Spleen (tissue), 7 donors: ENCODE measurements around the gene RAN.

ENCODE experiments used
- CTCF ChIP-seq, 11 experiments: fragments of 200-600 bp in 7 of 11; fragments of 450-650 bp in 4 of 11; sonication (generic) in 4 of 11; IDR thresholded peaks in 8 of 11; conservative IDR thresholded peaks in 3 of 11; 1 replicate in 7 of 11; 2 replicates in 4 of 11; pipeline versions ENCODE4 v1.4.0 to v1.8.0; 2016 to 2021; ENCODE audit warnings: antibody characterized with exemption in 11 of 11, inconsistent platforms in 4 of 11, mild to moderate bottlenecking in 1 of 11
- POLR2A ChIP-seq, 3 donors: fragments of 450-650 bp; IDR thresholded peaks; one replicate each; pipeline ENCODE4 v1.5.1; 2017; ENCODE audit warnings: antibody characterized with exemption in 3 of 3, mild to moderate bottlenecking in 1 of 3
- POLR2AphosphoS5 ChIP-seq, 3 donors: sonication (generic); formaldehyde crosslinking; IDR thresholded peaks; one replicate each; pipeline ENCODE4 v1.5.1; 2017; ENCODE audit warnings: antibody characterized with exemption in 3 of 3
- donor health status: DM: no; HTN: no; CAD: no; lungs with moderate emphysema.
- donor health status: DM: no; HTN: no; CAD: no.
- donor health status: DM: no; HTN: no; CAD: no.

DNA sequence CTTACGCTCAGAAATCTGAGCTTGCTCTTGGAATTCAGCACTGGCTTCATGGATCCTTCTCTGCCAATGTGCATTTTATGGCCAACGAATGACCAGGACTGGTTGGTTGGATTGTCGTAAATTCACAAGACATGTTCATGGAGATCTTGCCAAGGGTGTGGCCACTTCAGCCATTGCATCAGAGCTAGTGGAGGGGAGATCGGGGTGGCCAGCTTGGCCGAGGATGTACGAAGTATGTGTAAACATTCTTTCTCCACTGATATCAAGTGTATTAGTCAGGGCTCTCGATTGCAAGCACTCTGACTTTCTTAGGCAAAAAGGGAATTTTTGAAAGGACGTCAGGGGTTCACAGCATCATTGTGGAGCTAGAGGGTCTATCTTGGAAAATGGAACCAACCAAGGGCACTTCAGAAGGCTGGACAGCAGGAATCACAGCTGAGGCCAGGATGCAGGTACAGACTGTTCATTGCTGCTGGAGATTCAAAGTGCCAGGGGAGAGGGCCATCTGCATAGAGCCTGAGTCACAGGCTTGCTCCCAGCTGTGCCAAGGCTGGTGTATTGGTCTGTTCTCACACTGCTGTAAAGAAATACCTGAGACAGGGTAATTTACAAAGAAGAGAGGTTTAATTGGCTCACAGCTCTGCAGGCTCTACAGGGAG is 49.0 kb downstream of the RAN start:
- TF ChIP-seq CTCF (IDR thresholded peaks at IDR 0.05 in 8 of 11, conservative IDR thresholded peaks at IDR 0.05 in 3 of 11) (no peak), POLR2A (IDR thresholded peaks at IDR 0.05) (no peak), POLR2AphosphoS5 (IDR thresholded peaks at IDR 0.05) (no peak)
